HUES64 (cell line): ENCODE results near the gene TLE5.

Source experiments
- H3K27ac ChIP-seq: 2 replicates; pipeline ENCODE4 v1.7.0; 2013; ENCODE audit warnings: low read depth, low read length, inconsistent platforms
- H3K27me3 ChIP-seq: 2 replicates; pipeline ENCODE4 v1.6.1; 2013; ENCODE audit warnings: mild to moderate bottlenecking, low read length; ENCODE audit not compliant: insufficient read depth
- H3K36me3 ChIP-seq: 2 replicates; pipeline ENCODE4 v1.6.1; 2013; ENCODE audit warnings: mild to moderate bottlenecking, low read length; ENCODE audit not compliant: insufficient read depth
- H3K4me1 ChIP-seq: 2 replicates; pipeline ENCODE4 v1.6.1; 2013; ENCODE audit warnings: mild to moderate bottlenecking, low read length, moderate library complexity; ENCODE audit not compliant: insufficient read depth
- H3K4me3 ChIP-seq: 2 replicates; pipeline ENCODE4 v1.5.1; 2013; ENCODE audit warnings: mild to moderate bottlenecking, low read length, moderate library complexity
- H3K9ac ChIP-seq: 2 replicates; pipeline ENCODE4 v1.6.1; 2013; ENCODE audit warnings: mild to moderate bottlenecking, low read depth, low read length
- H3K9me3 ChIP-seq: 2 replicates; pipeline ENCODE4 v1.6.1; 2013; ENCODE audit warnings: low read depth, low read length; ENCODE audit not compliant: insufficient read depth
- WGBS: fragments of 150-250, 120-280 bp; methylation state at CpG from one replicate; pipeline ENCODE4 v1.1.7; 2013; ENCODE audit warnings: missing lambda C conversion rate; 5-methylcytosine and 5-hydroxymethylcytosine counted together

The TLE5 gene

GRCh38 chr19:3004522-3004921 is 57.8 kb downstream of the TLE5 start:
- Histone ChIP-seq H3K27me3 (no peaks in the 10 kb centered on the region), H3K9me3 (no peaks in the 10 kb centered on the region)
- 80% methylated on average over 4 of the region's 4 CpGs for WGBS

GRCh38 chr19:3003046-3003445 is 59.2 kb downstream of the TLE5 start:
- WGBS = 90% methylated on average over 6 of the region's 7 CpGs
- Histone ChIP-seq H3K9me3 (no peaks in the 10 kb centered on the region), H3K27ac (no peak overlapping the region), H3K4me3 (no peak overlapping the region), H3K9ac (no peak overlapping the region), H3K36me3 (no peaks in the 10 kb centered on the region), H3K27me3 (no peaks in the 10 kb centered on the region), H3K4me1 (no peaks in the 10 kb centered on the region)

More at GRCh38 chr19:3004522-3004921, 57.8 kb downstream of the TLE5 start:
- no peaks in the 10 kb centered on the region for H3K36me3 ChIP-seq
- no peak overlapping the region for H3K4me3 ChIP-seq
- no peak overlapping the region for H3K27ac ChIP-seq
- no peaks in the 10 kb centered on the region for H3K4me1 ChIP-seq
- no peak overlapping the region for H3K9ac ChIP-seq
